IMR-90 (cell line): ENCODE data around the gene SOCS4. TPM values are rescaled to one million over a fixed set of nuclear protein-coding genes. Genes with fewer than 3 reads are reported as not detected.

Source experiments
- ATAC-seq: fragments of 200-7000 bp; cut with Tn5 transposase; 2 replicates; pipeline ENCODE4 v1.9.1; 2020; ENCODE audit warnings: low read depth, mild to moderate bottlenecking, moderate library complexity
- BruUV-seq: library from RNA; stranded (reverse); fragments of 400-500 nt; replicated peaks from 2 replicates; lab custom pipeline; 2021; lab: Mats Ljungman, UMichigan
- CTCF ChIA-PET: fragments of 300-600 bp; formaldehyde crosslinking; extraction: SDS; loops from one replicate; lab custom pipeline; 2021; ENCODE audit warnings: antibody characterized with exemption; lab: Yijun Ruan, JAX
- POLR2A ChIA-PET: fragments of 300-600 bp; sonication (Branson Sonifier 250); formaldehyde crosslinking; loops from one replicate; lab custom pipeline; 2022; ENCODE audit warnings: antibody characterized with exemption; ENCODE audit not compliant: unreplicated experiment; lab: Charles Lee
- DNase-seq: peaks from one replicate; pipeline ENCODE4 v3.0.0; 2013
- H2AFZ ChIP-seq: replicated peaks from 2 replicates; pipeline ENCODE3; 2013; ENCODE audit warnings: low read length, mild to moderate bottlenecking; ENCODE audit not compliant: poor library complexity
- H2AK5ac ChIP-seq: 2 replicates; pipeline ENCODE4 v1.6.1; 2013; ENCODE audit warnings: low read depth, low read length, inconsistent platforms
- H2AK9ac ChIP-seq: replicated peaks from 2 replicates; pipeline ENCODE3; 2013; ENCODE audit warnings: mild to moderate bottlenecking, low read depth, low read length, moderate library complexity; ENCODE audit not compliant: poor library complexity
- H2BK120ac ChIP-seq: 2 replicates; pipeline ENCODE4 v1.6.1; 2013; ENCODE audit warnings: low read depth, low read length, inconsistent platforms
- H2BK15ac ChIP-seq: 3 replicates; pipeline ENCODE4 v1.6.1; 2013; ENCODE audit warnings: low read depth, low read length, inconsistent platforms
- H2BK20ac ChIP-seq: 2 replicates; pipeline ENCODE4 v1.6.1; 2013; ENCODE audit warnings: low read depth, mild to moderate bottlenecking, inconsistent platforms, low read length, moderate library complexity
- H2BK5ac ChIP-seq: 2 replicates; pipeline ENCODE4 v1.6.1; 2013; ENCODE audit warnings: mild to moderate bottlenecking, low read depth, low read length, inconsistent platforms; ENCODE audit not compliant: poor library complexity, severe bottlenecking
- H3K14ac ChIP-seq: replicated peaks from 2 replicates; pipeline ENCODE4 v1.6.1; 2013; ENCODE audit warnings: low read depth, low read length, inconsistent platforms
- H3K18ac ChIP-seq: 2 replicates; pipeline ENCODE4 v1.6.1; 2013; ENCODE audit warnings: low read depth, low read length, control low read depth
- H3K23ac ChIP-seq: 2 replicates; pipeline ENCODE4 v1.6.1; 2013; ENCODE audit warnings: low read depth, low read length, inconsistent platforms
- H3K27ac ChIP-seq: 2 replicates; pipeline ENCODE4 v1.5.1; 2013; ENCODE audit warnings: mild to moderate bottlenecking, control low read depth, low read length; ENCODE audit not compliant: insufficient read depth
- H3K27me3 ChIP-seq: 2 replicates; pipeline ENCODE4 v1.6.1; 2013; ENCODE audit warnings: low read length; ENCODE audit not compliant: control insufficient read depth, insufficient read depth
- H3K36me3 ChIP-seq: 2 replicates; pipeline ENCODE4 v1.6.1; 2013; ENCODE audit warnings: low read length, mixed read lengths; ENCODE audit not compliant: control insufficient read depth, insufficient read depth
- H3K4ac ChIP-seq: 2 replicates; pipeline ENCODE4 v1.6.1; 2013; ENCODE audit warnings: low read depth, low read length, inconsistent platforms
- H3K4me1 ChIP-seq: 2 replicates; pipeline ENCODE4 v1.6.1; 2013; ENCODE audit warnings: low read length, mixed read lengths; ENCODE audit not compliant: control insufficient read depth, insufficient read depth
- H3K4me2 ChIP-seq: 2 replicates; pipeline ENCODE4 v1.6.1; 2013; ENCODE audit warnings: low read depth, mild to moderate bottlenecking, control low read depth, low read length, moderate library complexity
- H3K4me3 ChIP-seq: 2 replicates; pipeline ENCODE4 v1.5.1; 2013; ENCODE audit warnings: low read depth, mild to moderate bottlenecking, control low read depth, low read length, moderate library complexity; ENCODE audit not compliant: insufficient read depth
- H3K56ac ChIP-seq: 2 replicates; pipeline ENCODE4 v1.6.1; 2013; ENCODE audit warnings: low read length, inconsistent platforms; ENCODE audit not compliant: insufficient read depth; ENCODE audit errors: extremely low read depth
- H3K79me1 ChIP-seq, 2 experiments: 2 replicates each; pipeline ENCODE4 v1.6.1; 2013; ENCODE audit warnings: low read length in 2 of 2, inconsistent platforms in 1 of 2, low read depth in 1 of 2
- H3K9ac ChIP-seq: 2 replicates; pipeline ENCODE4 v1.6.1; 2013; ENCODE audit warnings: low read depth, low read length, control low read depth
- H3K9me1 ChIP-seq: 2 replicates; pipeline ENCODE4 v1.6.1; 2013; ENCODE audit warnings: low read length, inconsistent platforms; ENCODE audit not compliant: insufficient read depth
- H3K9me3 ChIP-seq: 2 replicates; pipeline ENCODE4 v1.6.1; 2013; ENCODE audit warnings: low read length; ENCODE audit not compliant: control insufficient read depth, insufficient read depth
- H4K20me1 ChIP-seq: 2 replicates; pipeline ENCODE4 v1.6.1; 2013; ENCODE audit warnings: low read length, inconsistent platforms; ENCODE audit not compliant: insufficient read depth
- H4K5ac ChIP-seq: 2 replicates; pipeline ENCODE4 v1.6.1; 2013; ENCODE audit warnings: mild to moderate bottlenecking, low read depth, low read length, control low read depth
- H4K8ac ChIP-seq, 2 experiments: 2 replicates each; pipeline ENCODE4 v1.6.1; 2013; ENCODE audit warnings: low read depth in 2 of 2, low read length in 2 of 2, control low read depth in 1 of 2, inconsistent platforms in 1 of 2
- H4K91ac ChIP-seq: 2 replicates; pipeline ENCODE4 v1.6.1; 2013; ENCODE audit warnings: low read depth, low read length, inconsistent platforms; ENCODE audit not compliant: insufficient read depth
- CEBPB ChIP-seq: IDR thresholded peaks from 2 replicates; pipeline ENCODE4 v1.6.1; 2012; ENCODE audit warnings: low read depth, low read length, improper control_type of control experiment
- CTCF ChIP-seq: conservative IDR thresholded peaks from 2 replicates; pipeline ENCODE4 v1.5.1; 2012; ENCODE audit warnings: mild to moderate bottlenecking, low read depth, low read length, improper control_type of control experiment
- ELK1 ChIP-seq: fragments of 150-350 bp; IDR thresholded peaks from 2 replicates; pipeline ENCODE4 v1.6.1; 2016; ENCODE audit warnings: low read depth, mild to moderate bottlenecking, low read length, moderate library complexity, borderline replicate concordance
- FOS ChIP-seq: fragments of 150-350 bp; IDR thresholded peaks from 2 replicates; pipeline ENCODE4 v1.6.1; 2016; ENCODE audit warnings: low read depth, low read length
- MAFK ChIP-seq: IDR thresholded peaks from 2 replicates; pipeline ENCODE4 v1.6.1; 2012; ENCODE audit warnings: low read depth, low read length, improper control_type of control experiment
- MAZ ChIP-seq: IDR thresholded peaks from 2 replicates; pipeline ENCODE4 v1.6.1; 2012; ENCODE audit warnings: low read depth, mild to moderate bottlenecking, low read length, improper control_type of control experiment, moderate library complexity, borderline replicate concordance
- NFE2L2 ChIP-seq: fragments of 150-350 bp; IDR thresholded peaks from 2 replicates; pipeline ENCODE4 v1.6.1; 2016; ENCODE audit warnings: low read depth, mild to moderate bottlenecking, low read length
- POLR2A ChIP-seq: IDR thresholded peaks from 2 replicates; pipeline ENCODE4 v1.6.1; 2012; ENCODE audit warnings: mild to moderate bottlenecking, low read depth, low read length
- RAD21 ChIP-seq: IDR thresholded peaks from 2 replicates; pipeline ENCODE4 v1.6.1; 2012; ENCODE audit warnings: low read length, improper control_type of control experiment
- RCOR1 ChIP-seq: IDR thresholded peaks from 2 replicates; pipeline ENCODE4 v1.6.1; 2012; ENCODE audit warnings: mild to moderate bottlenecking, low read length, improper control_type of control experiment; ENCODE audit not compliant: insufficient replicate concordance
- RFX5 ChIP-seq: IDR thresholded peaks from 2 replicates; pipeline ENCODE4 v1.8.0; 2012; ENCODE audit warnings: low read depth, mild to moderate bottlenecking, low read length, moderate library complexity
- SMC3 ChIP-seq: fragments of 150-350 bp; IDR thresholded peaks from 2 replicates; pipeline ENCODE4 v1.6.1; 2016; ENCODE audit warnings: low read depth, mild to moderate bottlenecking, antibody characterized with exemption, low read length, moderate library complexity
- USF2 ChIP-seq: fragments of 150-350 bp; IDR thresholded peaks from 2 replicates; pipeline ENCODE4 v1.6.1; 2017; ENCODE audit warnings: mild to moderate bottlenecking, antibody characterized with exemption, low read length, low read depth
- WGBS, 2 experiments: methylation state at CpG; one replicate each; pipeline versions ENCODE4 v1.1.5 to v1.1.7; 2013; ENCODE audit warnings: missing lambda C conversion rate in 2 of 2; ENCODE audit not compliant: insufficient read length in 1 of 2; ENCODE audit errors: extremely low coverage in 2 of 2; 5-methylcytosine and 5-hydroxymethylcytosine counted together
- dilution Hi-C: fragments of 300-500 bp; cut with HindIII; formaldehyde crosslinking; loops from one replicate; pipeline ENCODE4 v1.14.3; 2018; ENCODE audit warnings: low sequenced_read_pairs; ENCODE audit not compliant: unreplicated experiment
- in situ Hi-C: fragments of 300-500 bp; cut with MboI; formaldehyde crosslinking; loops from 3 replicates; pipeline ENCODE4 v1.14.3; 2019; ENCODE audit warnings: low sequenced_read_pairs, inconsistent platforms, mixed read lengths
- intact Hi-C: fragments of 100-400 bp; cut with micrococcal nuclease; formaldehyde crosslinking; loops from 2 replicates; pipeline ENCODE4 v1.10.0; 2022
- polyA plus RNA-seq, 3 experiments: library from polyadenylated mRNA; depleted of rRNA; stranded (reverse); fragments of >200 nt; gene quantifications; 2 replicates each; pipeline ENCODE4 v1.2.3, GENCODE V29; 2012; ENCODE audit warnings: low replicate concordance in 1 of 3
- total RNA-seq: library from RNA; depleted of rRNA; stranded (reverse); fragments of >200 nt; gene quantifications from 2 replicates; pipeline ENCODE4 v1.2.3, GENCODE V29; 2012

Gene SOCS4
- total and polyA plus RNA-seq, 2 of the 4 experiments (the other 2 are of a cell fraction): 4.6 to 12.7 TPM

- CTCF ChIA-PET: interaction anchor here (1.4 to 1.5 kb wide), 2 partner anchors 10 to 50 kb away, joined by 3 to 11 read pairs; no protein-coding TSS in a partner anchor
- Histone ChIP-seq H3K79me1 (peaks cover 10 to 31% of the 10 kb centered on the region in 2 experiments), H3K9me3 (no peaks in the 10 kb centered on the region), H4K20me1 (peaks cover 52% of the 10 kb centered on the region), H4K5ac (peak overlapping the region; percentile 97), H3K9me1 (no peaks in the 10 kb centered on the region), H3K4ac (peak overlapping the region; percentile 92), H3K18ac (peak overlapping the region; percentile 85), H3K14ac (peak overlapping the region; percentile 95), H4K91ac (peak overlapping the region; percentile 96), H2BK15ac (peak overlapping the region; percentile 86; the same call in 2 of the 3 replicates), H3K36me3 (peaks cover 5% of the 10 kb centered on the region; the same call in 1 of the 2 replicates), H2AK5ac (peak overlapping the region; percentile 97), H3K4me2 (peak overlapping the region; percentile 99), H2AFZ (peak overlapping the region; percentile 100), H3K9ac (peak overlapping the region; percentile 100), H3K27ac (peak overlapping the region; percentile 95), H3K4me3 (peak overlapping the region; percentile 79), H3K4me1 (no peaks in the 10 kb centered on the region), H2BK5ac (peak overlapping the region; percentile 92), H2BK120ac (peak overlapping the region; percentile 27), H4K8ac (peak overlapping the region; percentile 97 to 99), H3K27me3 (no peaks in the 10 kb centered on the region), H3K23ac (peak overlapping the region; percentile 96), H2BK20ac (no peak overlapping the region), H3K56ac (peak overlapping the region; percentile 96), H2AK9ac (peak overlapping the region; percentile 94)
- in situ Hi-C loops: no loop called here
- ATAC-seq: peak; percentile 0; the same call in 1 of the 2 replicates
- POLR2A ChIA-PET: interaction anchor here (0.5 kb wide), 1 partner anchor 19 kb away, joined by 3 read pairs; no protein-coding TSS in a partner anchor
- TF ChIP-seq MAFK: no peak
- TF ChIP-seq CEBPB: no peak
- no peak for TF ChIP-seq MAZ
- TF ChIP-seq NFE2L2: no peak
- TF ChIP-seq RCOR1: no peak
- TF ChIP-seq RAD21: no peak
- no peak for TF ChIP-seq SMC3
- no peak for TF ChIP-seq POLR2A
- TF ChIP-seq RFX5: no peak
- TF ChIP-seq CTCF: no peak
- TF ChIP-seq FOS: no peak
- no peak for TF ChIP-seq ELK1
- TF ChIP-seq USF2: no peak
- BruUV-seq: no TSS peak
- peak; percentile 31 for DNase-seq
- WGBS, 2 experiments: 0% methylated on average over 2 of the region's 14 CpGs; no CpG with 5 or more reads in 1 of the 2 experiments
- dilution Hi-C loops: no loop called here
- intact Hi-C loops: no loop called here
Measured at GRCh38 chr14:55052269-55052930, 25.4 kb downstream of the SOCS4 start.
